SU-DHL-6 (cell line): Measurements from ENCODE around the gene SLC9A9.

Experiments
- EZH2phosphoT487 ChIP-seq: fragments of 200-600 bp; sonication (generic), shearing (Covaris generic); conservative IDR thresholded peaks from 2 replicates; pipeline ENCODE4 v1.6.1; 2018; ENCODE audit warnings: mild to moderate bottlenecking, antibody characterized with exemption, low read length, moderate library complexity, mixed read lengths
- TF ChIP-seq, protein P1 (sequence below): fragments of 200-600 bp; sonication (generic); IDR thresholded peaks from one replicate; pipeline ENCODE4 v1.5.1; 2017; ENCODE audit warnings: antibody characterized with exemption, mild to moderate bottlenecking, low read length, moderate library complexity; ENCODE audit not compliant: insufficient read depth, poor library complexity, severe bottlenecking

DNA sequence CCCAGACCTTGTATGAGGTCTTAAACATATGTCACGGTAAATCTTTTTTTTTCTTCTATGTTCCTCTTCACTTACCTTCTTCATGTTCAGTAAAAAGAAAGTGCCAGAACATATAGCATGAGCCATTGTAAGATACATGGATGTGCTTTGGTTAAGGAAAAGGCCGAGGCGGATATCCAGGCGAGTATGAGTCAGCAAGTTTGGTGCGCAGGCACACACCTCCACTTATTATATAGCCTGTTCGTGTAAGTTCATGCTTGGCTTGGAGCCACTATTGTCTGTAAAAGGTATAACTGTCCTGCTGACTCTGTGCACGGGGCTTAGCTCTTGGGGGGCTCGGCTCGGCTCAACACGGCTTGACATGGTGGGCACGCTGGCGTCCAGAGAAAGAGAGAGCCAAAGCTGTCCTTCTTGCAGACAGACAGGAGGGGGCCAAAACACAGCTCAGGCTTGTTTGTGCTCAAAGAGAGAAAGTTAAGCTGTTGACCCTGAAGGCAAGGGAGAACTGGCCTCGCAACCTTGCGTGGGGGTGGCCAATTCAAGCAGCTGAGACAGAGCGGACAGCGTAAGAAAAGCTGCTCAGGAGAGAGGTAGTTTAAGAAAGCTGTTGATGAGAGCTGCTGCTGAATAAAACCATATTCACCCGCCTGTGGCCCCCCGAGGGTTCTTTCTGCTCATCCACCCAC is 251.2 kb downstream of the SLC9A9 start:
- TF ChIP-seq, protein P1, sequence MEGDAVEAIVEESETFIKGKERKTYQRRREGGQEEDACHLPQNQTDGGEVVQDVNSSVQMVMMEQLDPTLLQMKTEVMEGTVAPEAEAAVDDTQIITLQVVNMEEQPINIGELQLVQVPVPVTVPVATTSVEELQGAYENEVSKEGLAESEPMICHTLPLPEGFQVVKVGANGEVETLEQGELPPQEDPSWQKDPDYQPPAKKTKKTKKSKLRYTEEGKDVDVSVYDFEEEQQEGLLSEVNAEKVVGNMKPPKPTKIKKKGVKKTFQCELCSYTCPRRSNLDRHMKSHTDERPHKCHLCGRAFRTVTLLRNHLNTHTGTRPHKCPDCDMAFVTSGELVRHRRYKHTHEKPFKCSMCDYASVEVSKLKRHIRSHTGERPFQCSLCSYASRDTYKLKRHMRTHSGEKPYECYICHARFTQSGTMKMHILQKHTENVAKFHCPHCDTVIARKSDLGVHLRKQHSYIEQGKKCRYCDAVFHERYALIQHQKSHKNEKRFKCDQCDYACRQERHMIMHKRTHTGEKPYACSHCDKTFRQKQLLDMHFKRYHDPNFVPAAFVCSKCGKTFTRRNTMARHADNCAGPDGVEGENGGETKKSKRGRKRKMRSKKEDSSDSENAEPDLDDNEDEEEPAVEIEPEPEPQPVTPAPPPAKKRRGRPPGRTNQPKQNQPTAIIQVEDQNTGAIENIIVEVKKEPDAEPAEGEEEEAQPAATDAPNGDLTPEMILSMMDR, result no peak
- no peak for TF ChIP-seq EZH2phosphoT487
